Fibroblast of peridontal ligament (primary cell): Measurements from ENCODE around the gene ZMYND8.

Source experiments
- DNase-seq: peaks from one replicate; pipeline ENCODE4 v3.0.0-alpha.2; 2010; ENCODE audit errors: extremely low read depth

ZMYND8 gene

GRCh38 chr20:47174456-47175243 is 181.8 kb downstream of the ZMYND8 start:
- no peak for DNase-seq

DNA sequence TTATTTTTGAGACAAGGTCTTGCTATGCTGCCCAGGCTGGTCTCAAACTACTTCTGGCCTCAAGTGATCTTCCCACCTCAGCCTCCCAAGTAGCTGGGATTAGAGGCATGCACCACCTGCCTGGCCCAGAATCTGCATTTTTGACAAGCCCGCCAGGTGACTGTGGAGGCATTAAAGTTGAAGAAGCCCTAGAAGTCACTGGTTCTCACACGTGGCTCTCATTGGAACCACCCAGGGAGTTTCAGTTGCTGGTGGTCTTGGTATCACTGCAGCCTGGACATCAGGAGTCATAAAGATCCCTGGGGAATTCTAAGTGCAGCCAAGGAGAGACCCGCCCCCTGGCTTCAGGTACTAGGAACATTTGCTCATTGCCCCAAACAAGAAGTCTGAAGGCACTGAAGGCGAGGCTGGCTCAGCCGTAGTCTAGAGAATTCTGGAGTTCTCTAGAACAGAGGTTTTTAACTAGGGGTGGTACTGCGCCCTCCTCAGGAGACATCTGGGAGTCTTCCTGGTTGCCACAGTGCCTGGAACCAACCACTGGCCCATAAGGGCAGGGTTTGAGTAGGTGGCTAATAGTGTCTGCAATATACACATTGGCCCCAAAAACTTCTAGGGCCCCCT is 182.8 kb downstream of the ZMYND8 start:
- DNase-seq: no peak

DNA sequence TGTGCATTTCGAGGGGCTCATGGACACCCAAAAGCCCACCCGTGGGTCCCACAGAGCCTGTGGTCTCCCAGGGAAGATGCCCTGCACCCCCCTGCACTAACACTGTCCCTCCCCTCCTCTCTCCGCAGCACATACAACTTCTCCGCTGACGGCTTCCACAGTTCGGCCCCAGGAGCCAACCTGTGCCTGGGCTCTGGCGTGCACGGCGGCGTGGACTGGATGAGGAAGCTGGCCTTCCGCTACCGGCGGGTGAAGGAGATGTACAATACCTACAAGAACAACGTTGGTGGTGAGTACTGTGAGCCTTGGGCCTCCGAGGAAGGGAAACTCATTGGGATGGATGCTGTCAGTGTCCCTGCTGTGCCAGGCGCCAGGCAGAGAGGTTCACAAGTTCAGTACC is 183.9 kb downstream of the ZMYND8 start:
- DNase-seq: no peak

DNA sequence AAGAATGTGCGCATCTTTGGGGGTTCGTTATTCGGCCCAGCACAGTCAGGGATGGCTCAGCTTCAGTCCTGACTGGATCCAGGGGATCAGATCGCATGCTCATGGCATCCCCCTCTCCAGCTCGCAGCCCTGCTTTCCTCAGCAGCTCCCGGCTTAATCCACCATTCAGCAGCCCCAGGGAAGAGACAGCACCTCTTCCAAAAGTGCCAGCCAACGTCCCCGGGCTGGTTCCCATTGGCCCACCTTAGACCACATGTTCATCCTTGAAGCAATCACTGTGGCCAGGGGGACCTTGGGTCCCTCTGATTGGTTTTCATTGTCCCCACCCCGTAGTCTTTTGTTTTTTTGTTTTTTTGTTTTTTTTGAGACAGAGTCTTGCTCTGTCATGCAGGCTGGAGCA is 188.7 kb downstream of the ZMYND8 start:
- no peak for DNase-seq

DNA sequence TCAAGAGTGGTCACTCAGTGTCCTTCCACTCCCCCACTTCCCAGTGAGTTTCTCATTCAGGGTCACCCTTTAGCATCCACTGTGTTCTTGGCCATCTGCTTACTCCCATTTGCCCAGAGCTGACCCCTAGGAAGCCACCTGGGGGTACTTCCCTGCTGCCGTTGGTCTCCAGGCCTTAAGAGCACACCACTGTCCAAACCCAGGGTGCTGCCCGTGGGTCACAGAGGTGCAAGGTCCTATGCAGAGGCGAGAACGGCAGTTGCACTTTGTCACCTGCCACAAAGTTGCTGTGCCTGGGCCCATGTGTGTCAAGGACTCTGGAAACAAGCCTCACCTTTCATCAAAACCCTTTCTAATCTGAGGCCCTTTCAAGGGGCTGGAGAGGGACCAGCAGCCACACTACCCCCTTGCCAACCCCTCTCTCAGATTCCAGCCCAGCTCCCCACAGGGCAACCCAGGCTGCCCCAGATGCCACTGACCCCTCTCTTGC is 191.1 kb downstream of the ZMYND8 start:
- DNase-seq: no peak

GRCh38 chr20:47164140-47164539 is 192.4 kb downstream of the ZMYND8 start:
- no peak for DNase-seq

DNA sequence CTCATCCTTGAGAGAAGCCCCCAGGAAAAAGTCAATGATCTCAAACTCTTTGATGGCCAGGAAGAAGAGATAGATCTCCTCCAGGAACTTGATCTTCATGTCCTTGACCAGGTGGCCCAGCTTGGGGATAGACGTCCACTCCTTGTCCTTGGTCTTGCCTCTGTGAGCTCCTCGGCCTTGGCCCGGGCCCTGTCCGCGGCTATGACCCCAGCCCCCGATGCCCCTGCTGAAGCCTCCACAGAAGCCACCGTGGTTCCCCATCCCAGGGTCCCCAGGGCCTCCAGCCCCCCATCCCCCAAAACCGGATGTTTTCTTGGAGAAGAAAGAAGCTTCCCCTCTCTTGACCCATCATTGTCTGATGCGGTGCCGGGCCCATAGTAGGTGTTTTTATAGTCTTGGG is 195.1 kb downstream of the ZMYND8 start:
- DNase-seq: no peak

GRCh38 chr20:47160992-47161391 is 195.5 kb downstream of the ZMYND8 start:
- no peak for DNase-seq

DNA sequence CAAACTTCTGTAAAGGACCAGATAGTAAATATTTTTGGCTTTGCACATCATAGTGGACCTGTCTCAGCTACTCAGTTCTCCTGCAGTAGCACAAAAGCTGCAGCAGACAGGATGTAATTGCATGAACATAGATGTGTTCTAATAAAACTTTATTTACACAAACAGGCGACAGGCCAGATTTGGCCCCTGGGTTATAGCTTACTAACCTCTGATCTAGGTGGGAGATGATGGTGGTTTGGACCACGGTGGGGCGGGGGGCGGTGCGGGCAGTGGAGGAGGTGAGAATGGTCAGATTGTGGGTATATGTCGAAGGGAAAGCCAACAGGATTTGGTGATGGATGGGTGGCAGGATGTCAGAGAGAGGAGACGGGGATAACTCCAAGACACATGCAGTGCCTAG is 196.3 kb downstream of the ZMYND8 start:
- no peak for DNase-seq
